Epithelial cell of prostate (primary cell): ENCODE data around the gene CEBPG.

Source experiments
- DNase-seq: peaks from one replicate; pipeline ENCODE4 v3.0.0-alpha.2; 2011; ENCODE audit warnings: low read depth, low spot score
- H3K27ac ChIP-seq: fragments of 450-650 bp; 2 replicates; pipeline ENCODE4 v1.5.1; 2017; ENCODE audit warnings: mild to moderate bottlenecking

The CEBPG gene

DNA sequence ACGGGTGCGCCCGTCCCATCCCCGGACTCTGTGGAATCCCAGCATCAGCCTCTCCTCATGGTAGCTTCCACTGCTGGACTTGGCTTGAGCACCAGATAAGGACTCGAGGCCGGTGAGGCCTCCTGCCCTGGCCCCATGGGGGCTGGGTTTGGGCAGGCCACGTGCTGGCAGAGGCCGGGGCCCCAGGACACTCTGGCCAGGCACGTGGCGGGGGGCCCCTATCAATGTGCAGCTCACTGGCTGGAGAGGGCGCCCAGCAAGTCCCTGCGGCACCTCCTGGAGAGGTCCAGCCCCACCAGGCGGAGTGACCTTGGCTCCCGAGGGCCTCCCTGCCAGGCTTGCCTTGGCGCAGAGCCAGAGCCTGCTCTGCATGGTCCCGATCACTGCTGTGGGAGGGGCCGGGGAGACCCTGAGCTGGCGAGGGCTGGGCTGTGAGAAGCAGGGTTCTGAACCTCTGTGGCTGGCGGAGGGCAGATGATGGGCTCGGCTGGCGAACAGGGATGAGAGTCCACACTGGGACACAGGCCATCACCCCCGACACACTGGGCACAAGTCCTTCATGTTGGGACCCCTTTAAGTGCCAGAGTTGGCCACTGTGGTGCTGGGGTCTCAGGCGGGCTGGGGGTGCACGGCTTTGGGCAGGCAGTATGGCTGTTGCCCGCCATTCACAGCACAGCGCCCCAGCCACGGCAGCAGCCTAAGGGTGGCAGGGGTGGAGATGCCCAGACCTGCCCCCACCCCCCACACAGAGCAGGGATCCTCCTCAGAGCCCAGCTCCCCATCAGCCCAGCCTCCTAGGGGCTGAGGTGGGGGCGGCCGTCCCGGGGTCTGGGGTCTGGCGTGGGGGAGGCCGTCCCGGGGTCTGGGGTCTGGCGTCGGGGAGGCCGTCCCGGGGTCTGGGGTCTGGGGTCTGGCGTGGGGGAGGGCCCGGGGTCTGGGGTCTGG is 19.1 kb downstream of the CEBPG start:
- DNase-seq = no peak
- H3K27ac ChIP-seq = no peak overlapping the region

DNA sequence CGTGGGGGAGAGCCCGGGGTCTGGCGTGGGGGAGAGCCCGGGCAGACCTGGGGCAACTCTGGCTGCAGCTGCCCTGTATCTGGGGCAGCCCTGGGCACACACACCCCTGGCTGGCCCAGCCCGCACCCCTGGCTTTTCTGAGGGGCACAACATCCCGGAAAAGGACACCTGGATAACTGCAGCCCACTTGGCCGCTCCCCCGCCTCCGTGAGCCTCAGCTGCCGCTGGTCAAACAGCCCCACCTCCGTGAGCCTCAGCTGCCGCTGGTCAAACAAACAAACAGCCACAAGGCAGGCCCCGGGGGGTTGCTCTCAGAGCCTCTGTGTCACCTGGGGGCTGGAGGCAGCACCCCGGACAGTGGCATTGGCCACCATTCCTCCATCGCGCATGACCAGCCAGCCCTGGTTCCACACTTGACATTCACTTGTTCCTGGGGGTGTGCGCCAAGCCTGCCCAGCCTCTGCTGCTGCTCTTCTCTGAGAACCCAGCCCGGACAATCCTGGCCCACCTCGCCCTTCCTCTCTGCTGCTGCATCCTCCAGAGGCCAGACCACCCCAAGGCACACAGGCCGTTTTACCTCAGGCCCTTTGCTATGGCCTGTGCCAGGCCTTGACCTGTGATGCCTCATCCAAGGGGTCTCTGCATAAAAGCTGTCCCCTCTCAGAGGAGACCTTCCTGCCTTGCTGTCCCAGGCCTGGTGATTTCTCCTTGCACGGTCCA is 19.9 kb downstream of the CEBPG start:
- no peak for DNase-seq
- peak overlapping the region; percentile 23 for H3K27ac ChIP-seq

DNA sequence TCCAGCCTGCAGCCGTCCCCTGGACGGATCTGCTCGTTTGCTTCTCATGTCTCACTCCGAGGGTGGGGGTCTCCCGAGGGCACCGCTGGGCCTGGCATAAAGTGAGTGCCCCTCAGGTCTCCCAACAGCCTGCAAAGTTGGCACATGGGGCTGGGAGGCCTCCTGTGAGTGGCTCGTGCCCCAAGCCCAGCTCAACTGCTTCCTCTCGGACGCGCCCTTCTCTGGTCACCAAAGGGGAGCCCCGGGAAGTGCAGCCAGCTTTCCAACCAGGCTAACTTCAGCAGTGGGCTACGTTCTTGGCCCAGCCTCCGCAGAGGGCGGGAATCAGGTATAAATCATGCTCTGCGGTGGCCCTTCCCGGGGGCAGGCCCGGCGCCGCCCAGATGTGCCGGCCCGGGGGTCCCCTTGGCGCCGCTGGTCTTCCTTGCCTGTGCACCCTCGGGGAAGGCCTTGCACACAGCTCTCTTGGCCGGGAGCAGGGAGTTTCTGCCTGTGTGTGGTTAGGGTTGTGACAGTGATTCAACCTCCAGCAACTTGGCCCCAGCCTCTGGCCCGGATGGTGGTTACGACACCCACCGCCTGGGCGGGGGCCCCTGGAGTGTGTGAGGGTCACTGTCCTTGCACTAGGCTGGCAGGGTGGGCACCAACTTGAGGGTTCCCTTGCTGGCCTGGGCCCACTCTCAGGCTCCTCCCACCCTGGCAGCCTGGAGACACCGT is 20.7 kb downstream of the CEBPG start:
- no peak for DNase-seq

DNA sequence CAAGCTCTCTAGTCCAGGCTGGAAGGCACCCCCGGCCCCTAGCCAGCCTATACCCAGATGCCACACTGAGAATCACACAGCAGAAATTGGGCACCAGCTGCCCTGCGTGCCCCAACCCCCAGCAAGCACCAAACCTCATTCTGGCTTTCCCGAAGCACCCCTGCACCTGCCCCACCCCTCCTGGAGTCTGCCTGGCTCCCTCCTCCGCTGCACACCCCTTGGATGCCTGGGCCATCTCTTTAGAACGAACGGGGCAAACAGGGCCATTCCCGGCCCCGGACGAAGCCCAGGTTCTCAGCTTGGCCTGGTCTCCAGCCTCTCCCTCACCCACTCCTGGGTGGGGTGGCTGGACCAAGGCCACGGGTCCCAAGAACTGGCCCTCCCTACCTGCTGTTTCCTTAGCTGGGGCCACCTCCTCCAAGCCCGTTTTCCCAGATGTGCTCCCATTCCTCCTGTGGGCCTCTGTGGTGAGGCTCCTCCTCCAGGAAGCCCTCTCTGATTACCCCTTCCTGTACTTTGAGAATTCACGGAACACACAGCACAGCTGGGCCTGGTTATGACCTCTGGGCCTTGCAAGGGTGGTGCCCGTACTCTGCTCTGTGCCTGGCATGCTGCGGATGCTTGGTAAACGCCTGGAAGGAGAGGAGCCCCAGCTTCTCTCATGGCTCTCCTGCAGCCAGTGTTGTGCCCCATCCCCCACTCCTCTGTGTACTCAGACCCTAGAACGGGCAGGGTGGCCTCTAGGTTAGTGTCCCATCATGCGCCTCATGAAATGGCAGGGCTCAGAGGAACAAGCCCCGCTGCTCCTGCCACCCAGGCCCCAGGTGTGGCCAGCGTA is 21.4 kb downstream of the CEBPG start:
- DNase-seq = no peak
- peak overlapping the region; percentile 23 for H3K27ac ChIP-seq

More for the DNA sequence above, 20.7 kb downstream of the CEBPG start:
- H3K27ac ChIP-seq = peak overlapping the region; percentile 23

DNA sequence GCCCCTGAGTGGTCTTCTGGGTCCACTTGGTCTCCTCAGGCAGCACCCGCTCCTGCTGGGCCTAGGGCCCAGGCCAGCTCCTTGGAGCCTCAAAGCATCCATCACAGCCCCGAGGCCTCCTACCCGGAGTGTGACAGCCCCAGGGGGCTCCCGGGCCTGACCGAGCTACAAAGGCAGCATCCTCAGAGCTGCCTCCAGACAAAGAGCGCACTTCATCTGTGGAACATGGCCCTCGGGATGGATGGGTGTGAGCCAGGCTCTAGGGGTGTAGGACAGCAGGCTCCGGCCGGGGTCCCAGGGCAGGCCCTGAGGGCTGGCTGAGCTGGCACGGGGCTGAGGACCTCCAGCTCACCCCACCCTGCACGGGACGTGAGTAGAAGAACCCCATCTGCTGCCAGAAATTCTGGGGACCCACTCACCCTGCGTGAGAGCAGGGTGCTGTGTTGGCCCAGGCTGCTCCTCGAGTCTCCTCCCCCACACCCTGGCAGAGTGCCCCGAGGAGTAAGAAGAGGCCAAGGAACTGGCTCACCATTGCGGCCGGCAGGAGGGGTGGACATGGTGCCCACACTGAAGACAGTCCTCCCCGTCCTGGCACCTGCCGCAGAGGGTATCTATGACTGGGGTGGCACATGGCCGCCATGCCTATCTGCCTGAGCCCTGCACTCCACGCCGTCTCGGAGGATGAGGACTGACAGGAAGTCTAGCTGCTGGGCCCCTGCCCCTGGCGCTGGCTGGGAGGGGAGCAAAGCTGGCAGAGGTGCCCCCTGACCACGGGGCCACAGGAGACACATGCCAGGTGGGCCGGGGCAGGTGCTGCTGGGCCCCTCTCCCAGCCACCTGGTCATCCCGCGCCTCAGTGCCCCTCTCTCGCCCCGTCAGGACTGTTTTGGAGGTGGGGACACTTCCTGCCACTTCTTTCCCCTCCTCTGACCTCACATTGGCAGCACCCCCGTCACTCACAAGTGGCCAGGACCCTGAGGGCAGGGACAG is 22.3 kb downstream of the CEBPG start:
- no peak for DNase-seq
- H3K27ac ChIP-seq = no peak overlapping the region

DNA sequence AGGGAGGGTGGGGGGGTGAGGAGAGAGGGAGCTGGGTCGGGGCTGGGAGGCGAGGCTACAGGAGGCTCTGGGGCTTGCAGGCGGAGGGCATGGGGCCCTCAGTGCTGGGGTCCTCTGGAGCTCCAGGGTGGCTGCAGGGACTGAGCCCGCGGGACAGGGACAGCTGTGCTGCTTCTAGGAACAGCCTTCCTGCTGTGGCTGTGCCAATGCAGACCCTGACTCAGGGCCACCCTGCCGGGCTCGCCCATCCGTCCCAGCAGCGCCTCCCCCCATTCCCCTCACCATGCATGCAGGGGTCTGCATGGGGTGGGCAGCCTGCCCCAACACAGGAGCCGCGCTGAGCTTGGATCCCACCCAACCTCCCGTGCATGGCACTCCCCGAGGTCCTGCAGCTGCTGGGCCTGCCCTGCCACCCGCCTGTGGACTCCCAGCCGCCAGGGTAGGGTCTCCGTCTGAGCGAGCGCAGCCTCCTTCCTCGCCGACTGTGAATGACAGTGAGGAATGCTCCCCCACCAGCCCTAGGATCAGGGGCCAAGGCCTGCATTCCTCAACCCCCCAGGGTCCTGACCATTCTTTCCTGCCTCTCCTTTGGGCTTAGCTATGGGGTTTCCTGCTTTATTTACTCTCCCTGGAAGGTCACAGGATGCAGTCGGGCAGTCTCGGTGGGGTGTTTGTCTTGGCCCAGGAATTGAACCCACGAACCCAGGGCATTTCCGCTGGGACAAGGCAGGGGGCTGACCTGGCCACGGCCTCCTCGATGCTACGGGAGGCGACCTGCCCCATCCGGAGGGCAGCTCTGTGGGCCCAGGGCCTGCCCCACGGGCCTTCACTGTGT is 23.4 kb downstream of the CEBPG start:
- no peak for DNase-seq
- no peak overlapping the region for H3K27ac ChIP-seq

DNA sequence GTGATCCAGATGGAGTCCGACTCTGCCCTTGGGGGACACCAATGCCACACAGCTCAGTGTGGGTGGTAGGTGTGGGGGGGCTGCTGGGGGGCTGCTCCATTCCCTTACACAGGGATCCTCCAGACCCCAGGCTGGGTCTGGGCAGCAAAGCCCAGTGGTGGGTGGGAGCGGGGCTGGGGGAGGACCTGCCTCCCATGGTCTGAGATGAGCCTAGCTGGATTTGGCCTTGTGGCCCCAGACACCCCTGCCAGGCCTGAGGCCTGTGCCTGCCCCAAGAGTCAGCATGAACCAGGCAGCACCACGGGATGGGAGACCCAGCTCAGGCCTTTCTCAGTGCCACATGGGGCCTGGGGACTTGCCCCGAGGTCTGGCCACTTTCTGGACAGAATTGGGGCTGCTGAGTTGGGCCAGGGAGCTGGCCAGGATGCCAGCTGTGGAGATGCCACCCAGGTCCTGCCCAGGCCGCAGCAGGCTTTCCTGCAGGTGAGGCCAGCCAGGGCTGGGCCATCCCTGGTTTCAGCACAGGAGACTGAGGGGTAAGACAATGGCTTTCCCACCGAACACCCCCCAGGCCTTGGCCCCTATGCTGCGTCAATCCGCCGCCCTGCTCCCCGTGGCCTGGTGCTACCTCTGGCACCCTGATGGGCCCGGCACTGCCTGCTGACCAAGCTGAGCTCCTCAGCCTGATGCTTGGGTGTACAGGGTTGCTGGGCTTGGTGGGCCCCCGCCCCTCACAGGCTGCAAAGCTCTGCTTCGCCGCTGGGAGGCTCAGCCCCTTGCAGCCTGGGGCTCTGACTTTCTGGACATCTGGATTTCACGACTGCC is 24.2 kb downstream of the CEBPG start:
- DNase-seq = no peak
- no peak overlapping the region for H3K27ac ChIP-seq

DNA sequence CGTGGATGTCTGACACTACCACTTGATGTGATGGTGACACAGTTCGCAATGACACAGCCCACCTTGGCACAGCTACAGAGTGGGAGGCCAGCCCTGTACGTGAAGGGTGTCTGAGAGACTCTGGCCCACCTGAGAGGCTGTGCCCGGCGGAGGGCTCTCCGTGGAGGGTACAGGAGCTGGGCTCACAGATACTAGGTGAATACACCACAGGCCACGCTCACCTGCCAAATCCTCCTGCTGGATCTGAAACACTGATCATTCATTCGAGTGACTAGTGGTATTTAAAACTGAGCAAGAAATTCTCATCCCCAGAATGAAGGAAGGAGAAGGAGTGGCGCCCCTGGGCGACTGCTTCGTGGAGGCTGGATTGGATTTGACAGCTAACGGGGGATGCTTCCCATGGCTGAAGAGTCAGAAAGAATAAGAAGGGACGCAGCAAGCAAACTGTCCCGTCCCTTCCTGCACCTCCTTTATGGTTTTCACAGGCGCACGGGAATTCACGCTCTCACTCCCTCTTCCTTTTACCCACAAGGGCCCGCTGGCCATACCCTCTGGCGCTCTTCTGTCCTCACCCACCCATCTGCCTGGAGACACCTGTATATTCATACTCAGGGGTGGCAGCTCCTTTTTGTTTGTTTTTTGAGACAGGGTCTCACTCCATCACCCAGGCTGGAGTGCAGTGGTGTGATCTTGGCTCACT is 25.0 kb downstream of the CEBPG start:
- H3K27ac ChIP-seq = no peak overlapping the region
- no peak for DNase-seq

DNA sequence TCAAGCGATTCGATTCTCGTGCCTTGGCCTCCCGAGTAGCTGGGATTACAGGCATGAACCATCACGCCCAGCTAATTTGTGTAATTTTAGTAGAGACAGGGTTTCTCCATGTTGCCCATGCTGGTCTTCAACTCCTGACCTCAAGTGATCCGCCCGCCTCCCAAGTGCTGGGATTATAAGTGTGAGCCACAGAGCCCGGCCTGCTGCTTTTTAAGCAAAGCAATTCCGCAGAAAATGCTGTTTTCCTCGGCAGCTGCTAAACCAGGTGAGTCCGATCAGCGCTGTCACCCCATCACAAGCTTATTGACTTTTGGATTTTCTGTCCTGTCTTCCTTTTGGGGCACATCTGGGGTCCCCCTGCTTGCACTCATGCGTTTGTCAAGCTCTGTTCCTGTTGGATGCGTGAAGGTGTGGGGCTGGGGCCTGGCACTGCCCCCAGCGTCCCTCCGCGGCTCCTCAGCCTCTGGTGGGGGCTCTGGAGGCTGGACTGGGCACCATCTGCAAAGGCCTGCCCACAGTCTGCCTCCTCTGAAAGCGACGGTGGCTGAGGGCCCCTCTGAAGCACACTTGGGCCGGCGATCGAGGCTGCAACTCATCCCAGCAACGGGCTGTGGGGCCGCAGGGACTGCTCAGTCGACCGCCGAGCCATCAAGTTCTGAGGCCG is 25.7 kb downstream of the CEBPG start:
- no peak for DNase-seq

DNA sequence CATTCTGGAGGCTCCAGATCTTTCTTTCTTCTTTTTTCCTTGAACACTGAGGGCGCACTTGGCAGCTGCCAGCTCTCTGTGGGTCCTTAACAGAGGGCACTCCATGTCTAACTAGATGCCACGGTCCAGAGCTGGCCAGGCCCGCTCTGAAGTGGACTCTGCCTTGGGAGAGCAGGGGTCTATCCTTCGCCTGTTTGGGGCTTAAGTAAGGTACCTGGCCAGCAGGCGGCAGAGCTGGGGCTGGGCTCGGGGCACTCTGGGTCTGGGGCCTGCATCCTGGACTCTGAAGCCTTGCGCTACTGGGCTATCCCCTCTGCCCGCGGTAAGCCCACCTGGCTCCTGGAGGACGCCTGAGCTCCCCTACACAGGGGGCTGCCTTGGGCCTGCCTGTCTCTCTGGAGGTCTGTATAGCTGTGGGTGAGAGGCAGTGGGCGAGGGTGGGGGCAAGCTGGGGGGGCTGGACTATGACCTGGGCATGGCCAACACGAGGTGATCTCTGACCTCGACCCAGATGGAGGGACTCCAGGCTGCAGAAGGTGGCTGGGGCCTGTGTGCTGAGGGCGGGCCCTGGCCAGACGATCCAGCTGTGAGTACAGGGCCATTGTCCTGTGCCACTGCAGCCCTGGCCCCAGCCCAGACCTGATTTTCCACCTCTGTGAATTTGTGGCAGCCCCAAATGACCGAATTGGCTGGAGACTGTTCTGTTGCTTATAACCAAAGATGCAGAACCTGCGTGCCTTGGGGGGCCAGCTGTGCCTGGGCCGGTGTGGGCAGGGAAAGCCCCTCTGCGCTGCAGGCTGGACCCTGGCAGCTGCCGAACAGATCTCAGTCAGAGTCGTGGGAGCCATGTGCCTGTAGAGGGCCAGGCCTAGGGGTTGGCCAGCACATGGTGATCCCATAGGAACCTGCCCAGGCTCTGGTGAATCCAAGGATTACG is 26.5 kb downstream of the CEBPG start:
- DNase-seq = no peak
- H3K27ac ChIP-seq = no peak overlapping the region

More for the DNA sequence above, 25.7 kb downstream of the CEBPG start:
- H3K27ac ChIP-seq = no peak overlapping the region

DNA sequence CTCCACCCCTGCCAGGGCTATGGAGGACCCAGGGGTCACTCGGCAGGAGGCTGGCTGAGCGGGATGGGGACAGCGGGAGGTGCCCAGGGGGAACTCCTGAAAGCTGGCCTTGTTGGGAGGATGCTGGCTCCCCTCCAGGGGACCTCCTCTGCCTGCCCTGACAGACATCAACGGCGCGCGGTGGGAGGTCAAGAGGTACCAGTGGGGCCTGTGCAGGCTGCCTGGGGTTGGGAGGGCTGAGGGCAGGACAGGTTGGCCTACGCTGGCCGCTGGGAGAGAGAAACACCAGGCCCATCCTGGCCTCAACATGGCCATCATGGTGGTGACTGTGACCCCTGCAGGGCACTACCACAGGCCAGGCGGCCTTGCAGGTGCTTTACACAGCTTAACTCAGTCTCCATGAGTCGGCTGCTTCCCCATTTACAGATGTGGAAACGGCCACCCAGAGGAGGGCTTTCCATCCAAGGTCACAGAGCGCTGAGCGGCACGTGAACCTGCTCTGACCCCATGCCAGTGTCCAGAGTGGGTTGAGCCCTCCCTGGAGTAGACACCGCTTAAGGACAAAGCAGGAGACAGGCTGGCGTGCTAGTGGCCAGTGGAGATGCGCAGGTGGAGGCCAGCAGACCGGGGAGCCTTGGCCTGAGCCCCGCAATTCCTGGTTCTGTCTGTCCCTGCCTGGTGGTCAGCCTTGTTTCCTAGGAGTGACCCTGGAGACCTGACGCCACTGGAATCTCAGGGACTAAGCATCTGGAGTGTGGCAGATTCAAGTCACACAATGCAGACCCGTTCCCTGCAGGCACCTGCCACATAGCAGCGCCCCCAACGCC is 27.6 kb downstream of the CEBPG start:
- DNase-seq = no peak

DNA sequence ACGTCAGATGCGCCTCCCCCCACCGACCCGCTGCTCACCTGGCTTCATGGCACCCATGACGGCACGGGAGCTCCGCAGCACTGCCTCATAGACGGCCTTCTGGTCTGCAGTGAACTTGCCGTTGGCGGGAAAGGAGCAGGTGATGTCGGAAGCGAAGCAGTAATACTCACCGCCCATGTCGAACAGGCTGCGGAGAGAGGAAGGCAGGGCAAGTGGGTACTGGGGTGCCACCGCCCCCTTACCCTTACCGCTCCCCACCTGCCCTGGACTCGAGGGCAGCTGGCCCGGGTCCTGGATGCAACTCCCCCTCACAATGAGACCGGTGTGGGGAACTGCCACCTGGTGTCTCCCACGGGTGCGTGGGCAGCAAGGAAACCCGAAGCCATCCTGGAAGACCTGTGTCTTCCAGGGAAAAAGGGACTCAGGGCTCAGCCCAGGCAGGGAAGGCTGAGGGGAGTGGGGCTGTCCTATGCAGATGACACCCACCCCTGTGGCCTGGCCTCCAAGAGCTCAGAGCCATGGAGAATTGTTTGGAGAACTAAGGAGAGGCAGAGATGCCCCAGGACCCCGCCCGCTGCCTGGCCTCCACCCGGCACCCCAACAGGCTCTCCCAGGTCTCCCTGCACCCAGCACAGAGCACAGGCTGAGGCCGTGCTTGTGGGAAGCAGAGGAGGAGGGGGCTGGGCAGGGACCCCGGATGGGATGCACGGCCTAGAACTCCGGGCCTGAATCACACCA is 28.3 kb downstream of the CEBPG start:
- DNase-seq = no peak
- H3K27ac ChIP-seq = no peak overlapping the region

More for the DNA sequence above, 27.6 kb downstream of the CEBPG start:
- no peak overlapping the region for H3K27ac ChIP-seq
